Neuronal stem cell (in vitro differentiated cells): ENCODE measurements around the gene WWOX.
A peak's percentile ranks its signal among the peaks of the same experiment; 100 is the strongest.

Experiments
- DNase-seq: peaks from one replicate; pipeline ENCODE4 v3.0.0-alpha.2; 2013; ENCODE audit warnings: low spot score
- H2AFZ ChIP-seq: one replicate; pipeline ENCODE4 v1.6.1; 2013; ENCODE audit warnings: mild to moderate bottlenecking, low read length, inconsistent platforms
- H2AK5ac ChIP-seq: 2 replicates; pipeline ENCODE4 v1.6.1; 2013; ENCODE audit warnings: low read depth, mild to moderate bottlenecking, inconsistent platforms, low read length, moderate library complexity, mixed read lengths
- H2BK120ac ChIP-seq: 2 replicates; pipeline ENCODE4 v1.6.1; 2013; ENCODE audit warnings: low read depth, mild to moderate bottlenecking, inconsistent platforms, low read length, moderate library complexity, mixed read lengths
- H2BK12ac ChIP-seq: one replicate; pipeline ENCODE4 v1.6.1; 2013; ENCODE audit warnings: low read length, inconsistent platforms
- H2BK15ac ChIP-seq: 2 replicates; pipeline ENCODE4 v1.6.1; 2013; ENCODE audit warnings: mild to moderate bottlenecking, low read length, inconsistent platforms, mixed read lengths
- H2BK5ac ChIP-seq: one replicate; pipeline ENCODE4 v1.6.1; 2013; ENCODE audit warnings: inconsistent platforms, mild to moderate bottlenecking, low read length, moderate library complexity
- H3K14ac ChIP-seq: one replicate; pipeline ENCODE4 v1.6.1; 2013; ENCODE audit warnings: low read length, inconsistent platforms
- H3K18ac ChIP-seq: 2 replicates; pipeline ENCODE4 v1.6.1; 2013; ENCODE audit warnings: low read length, inconsistent platforms
- H3K23ac ChIP-seq: 2 replicates; pipeline ENCODE4 v1.6.1; 2013; ENCODE audit warnings: low read depth, mild to moderate bottlenecking, mixed read lengths, low read length, inconsistent platforms; ENCODE audit not compliant: poor library complexity
- H3K27ac ChIP-seq: replicated peaks from 3 replicates; pipeline ENCODE4 v1.5.1; 2013; ENCODE audit warnings: low read length, inconsistent platforms
- H3K27me3 ChIP-seq, 3 experiments: 2 replicates each; pipeline ENCODE4 v1.6.1; 2013; ENCODE audit warnings: low read length in 3 of 3, mild to moderate bottlenecking in 2 of 3, inconsistent platforms in 1 of 3, low read depth in 1 of 3, mixed read lengths in 1 of 3, moderate library complexity in 1 of 3; ENCODE audit not compliant: control insufficient read depth in 3 of 3, insufficient read depth in 3 of 3
- H3K36me3 ChIP-seq, 2 donors: replicated peaks in 1 of 2; 2 replicates each; pipeline ENCODE4 v1.6.1; 2013; ENCODE audit warnings: low read length in 2 of 2; ENCODE audit not compliant: control insufficient read depth in 2 of 2, insufficient read depth in 2 of 2
- H3K4ac ChIP-seq: 2 replicates; pipeline ENCODE4 v1.6.1; 2013; ENCODE audit warnings: inconsistent platforms, mild to moderate bottlenecking, low read length, moderate library complexity
- H3K4me1 ChIP-seq, 2 donors: 1 replicate in 1 of 2; 2 replicates in 1 of 2; pipeline ENCODE4 v1.6.1; 2013; ENCODE audit warnings: low read length in 2 of 2, low read depth in 1 of 2; ENCODE audit not compliant: control insufficient read depth in 2 of 2, insufficient read depth in 1 of 2
- H3K4me2 ChIP-seq: one replicate; pipeline ENCODE4 v1.6.1; 2013; ENCODE audit warnings: mild to moderate bottlenecking, low read length, inconsistent platforms; ENCODE audit not compliant: insufficient read depth, poor library complexity, severe bottlenecking
- H3K4me3 ChIP-seq, 2 donors: 2 replicates each; pipeline ENCODE4 v1.5.1; 2013; ENCODE audit warnings: low read length in 2 of 2, mild to moderate bottlenecking in 2 of 2, inconsistent platforms in 1 of 2, moderate library complexity in 1 of 2
- H3K79me1 ChIP-seq: one replicate; pipeline ENCODE4 v1.6.1; 2013; ENCODE audit warnings: low read depth, mild to moderate bottlenecking, inconsistent platforms, low read length, moderate library complexity
- H3K9ac ChIP-seq: one replicate; pipeline ENCODE4 v1.6.1; 2013; ENCODE audit warnings: mild to moderate bottlenecking, low read depth, low read length, inconsistent platforms; ENCODE audit not compliant: poor library complexity
- H3K9me3 ChIP-seq, 2 donors: replicated peaks in 1 of 2; 2 replicates each; pipeline versions ENCODE3 to v1.6.1; 2013; ENCODE audit warnings: low read length in 2 of 2, mild to moderate bottlenecking in 2 of 2, inconsistent platforms in 1 of 2, low read depth in 1 of 2, mixed read lengths in 1 of 2, moderate library complexity in 1 of 2; ENCODE audit not compliant: control insufficient read depth in 2 of 2, insufficient read depth in 1 of 2
- H4K8ac ChIP-seq: one replicate; pipeline ENCODE4 v1.6.1; 2013; ENCODE audit warnings: low read depth, mild to moderate bottlenecking, inconsistent platforms, low read length, moderate library complexity
- H4K91ac ChIP-seq: one replicate; pipeline ENCODE4 v1.6.1; 2013; ENCODE audit warnings: low read length, low read depth, mild to moderate bottlenecking, inconsistent platforms; ENCODE audit not compliant: poor library complexity
- WGBS, 2 donors: extraction: QIAGEN DNeasy Blood & Tissue Kit; methylation state at CpG; one replicate each; pipeline ENCODE4 v1.1.7; 2013; ENCODE audit warnings: missing lambda C conversion rate in 2 of 2, mixed read lengths in 1 of 2; ENCODE audit not compliant: insufficient read length in 2 of 2, insufficient replicate concordance in 1 of 2; ENCODE audit errors: extremely low coverage in 2 of 2; 5-methylcytosine and 5-hydroxymethylcytosine counted together

The WWOX gene

DNA sequence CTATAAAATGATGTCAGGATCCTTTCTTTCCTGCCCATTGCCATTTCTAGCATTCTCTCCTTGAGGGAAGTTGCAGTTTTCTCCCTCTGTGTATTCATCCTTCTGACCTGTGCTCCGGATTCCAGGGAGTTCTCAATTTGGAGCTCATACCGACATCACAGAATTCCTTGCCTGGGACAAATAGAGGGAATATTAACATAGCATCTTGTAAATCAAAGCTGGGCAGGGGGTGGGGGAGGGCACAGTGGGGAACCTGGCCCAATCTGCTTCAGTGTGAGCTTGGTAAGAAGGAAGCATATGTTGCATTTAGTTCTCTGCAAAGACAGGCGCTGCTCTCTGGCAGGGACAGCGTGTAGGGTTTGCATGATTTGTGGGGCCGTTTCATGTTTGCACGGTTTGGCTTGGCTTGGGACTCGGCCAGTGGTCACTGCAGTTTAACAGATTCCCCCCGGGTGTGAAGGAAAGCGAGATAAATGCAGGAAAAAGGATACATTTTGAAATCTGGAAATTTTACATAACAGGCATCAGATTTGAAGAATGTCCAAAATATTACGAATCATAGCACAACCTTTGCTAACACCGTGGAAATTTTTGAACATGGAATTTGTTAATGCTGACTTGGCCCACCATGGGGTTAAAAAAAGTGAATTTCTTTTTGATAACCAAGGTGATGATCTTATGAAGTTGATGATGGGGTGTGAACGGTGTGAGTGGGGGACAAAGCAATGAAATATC, 178.0 kb downstream of the WWOX start:
- WGBS, 2 donors = no CpG with 5 or more reads among the region's 12 CpGs
- H2AK5ac ChIP-seq = no peak overlapping the region
- H2BK15ac ChIP-seq = no peak overlapping the region
- peak overlapping the region; percentile 22 for H3K18ac ChIP-seq
- peak overlapping the region; percentile 39 for H3K9ac ChIP-seq
- H3K4me3 ChIP-seq = no peak overlapping the region
- no peaks in the 10 kb centered on the region for H3K9me3 ChIP-seq
- H4K91ac ChIP-seq = no peak overlapping the region
- H2BK12ac ChIP-seq = no peak overlapping the region
- H2BK5ac ChIP-seq = no peak overlapping the region
- DNase-seq = no peak
- no peaks in the 10 kb centered on the region for H3K79me1 ChIP-seq
- no peak overlapping the region for H3K4me2 ChIP-seq
- H3K27me3 ChIP-seq = no peaks in the 10 kb centered on the region
- no peak overlapping the region for H2BK120ac ChIP-seq
- no peak overlapping the region for H3K23ac ChIP-seq
- H4K8ac ChIP-seq = no peak overlapping the region
- H2AFZ ChIP-seq = peak overlapping the region; percentile 60
- H3K36me3 ChIP-seq = no peaks in the 10 kb centered on the region
- no peak overlapping the region for H3K4ac ChIP-seq
- H3K14ac ChIP-seq = no peak overlapping the region
- peaks cover 18 to 23% of the 10 kb centered on the region in 2 donors for H3K4me1 ChIP-seq
- no peak overlapping the region for H3K27ac ChIP-seq

DNA sequence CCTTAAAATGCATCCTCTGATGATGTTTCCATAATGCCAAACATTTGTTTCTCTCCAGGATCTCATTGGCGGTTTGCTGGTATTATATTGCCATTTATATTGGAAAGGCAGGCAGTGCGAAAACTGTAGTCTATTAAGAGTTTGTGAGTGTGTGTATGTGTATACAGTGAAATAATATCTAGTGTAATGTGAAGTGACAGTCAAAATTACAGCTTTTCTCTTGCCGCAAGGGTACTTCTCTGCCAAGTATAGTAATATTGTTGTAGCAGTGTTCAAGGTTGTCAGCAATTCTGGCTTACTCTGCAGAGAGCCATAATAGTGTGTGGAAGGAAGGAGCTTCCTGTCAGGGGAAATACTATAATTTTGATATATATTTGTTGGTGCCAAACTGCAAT, 178.6 kb downstream of the WWOX start:
- no peak overlapping the region for H4K8ac ChIP-seq
- no CpG with 5 or more reads among the region's 3 CpGs for WGBS, 2 donors
- no peak overlapping the region for H3K9ac ChIP-seq
- H3K9me3 ChIP-seq = no peaks in the 10 kb centered on the region
- DNase-seq = no peak
- no peak overlapping the region for H2BK120ac ChIP-seq
- no peak overlapping the region for H2BK15ac ChIP-seq
- no peak overlapping the region for H2BK5ac ChIP-seq
- no peak overlapping the region for H3K4ac ChIP-seq
- H4K91ac ChIP-seq = no peak overlapping the region
- no peak overlapping the region for H3K4me2 ChIP-seq
- H3K23ac ChIP-seq = no peak overlapping the region
- peaks cover 18 to 23% of the 10 kb centered on the region in 2 donors for H3K4me1 ChIP-seq
- H2BK12ac ChIP-seq = no peak overlapping the region
- H2AK5ac ChIP-seq = no peak overlapping the region
- H3K4me3 ChIP-seq = no peak overlapping the region
- no peaks in the 10 kb centered on the region for H3K36me3 ChIP-seq
- H3K14ac ChIP-seq = no peak overlapping the region
- no peaks in the 10 kb centered on the region for H3K27me3 ChIP-seq
- no peaks in the 10 kb centered on the region for H3K79me1 ChIP-seq
- no peak overlapping the region for H3K27ac ChIP-seq
- H2AFZ ChIP-seq = no peak overlapping the region
- no peak overlapping the region for H3K18ac ChIP-seq

DNA sequence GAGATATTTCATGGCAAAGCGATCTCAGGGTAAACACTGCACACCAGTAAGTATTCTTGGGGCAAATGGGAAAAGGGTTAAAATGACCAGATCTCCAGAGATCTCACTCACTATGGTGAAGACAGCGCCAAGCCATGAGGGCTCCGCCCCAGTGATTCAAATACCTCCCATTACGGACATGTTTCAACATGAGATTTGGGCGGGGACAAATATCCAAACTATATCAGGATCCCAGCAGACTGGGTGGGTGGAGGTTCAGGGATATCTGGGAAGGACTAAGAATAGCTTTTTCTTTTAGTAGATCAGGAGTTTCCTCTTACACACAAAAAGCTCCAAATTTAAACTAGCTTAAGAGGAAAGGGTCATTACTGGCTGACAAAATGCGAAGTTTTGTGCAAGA, 181.7 kb downstream of the WWOX start:
- no peak overlapping the region for H3K4ac ChIP-seq
- H2AFZ ChIP-seq = no peak overlapping the region
- no peak overlapping the region for H2BK12ac ChIP-seq
- H3K27me3 ChIP-seq = no peaks in the 10 kb centered on the region
- no peaks in the 10 kb centered on the region for H3K36me3 ChIP-seq
- no peak overlapping the region for H2BK15ac ChIP-seq
- H3K18ac ChIP-seq = no peak overlapping the region
- H2BK120ac ChIP-seq = no peak overlapping the region
- peaks cover 9 to 23% of the 10 kb centered on the region in 2 donors for H3K4me1 ChIP-seq
- no peak overlapping the region for H4K8ac ChIP-seq
- no peaks in the 10 kb centered on the region for H3K9me3 ChIP-seq
- H2BK5ac ChIP-seq = no peak overlapping the region
- no peak overlapping the region for H3K14ac ChIP-seq
- no peaks in the 10 kb centered on the region for H3K79me1 ChIP-seq
- no peak overlapping the region for H2AK5ac ChIP-seq
- no peak overlapping the region for H4K91ac ChIP-seq
- H3K23ac ChIP-seq = no peak overlapping the region
- H3K4me2 ChIP-seq = no peak overlapping the region
- H3K4me3 ChIP-seq = no peak overlapping the region
- H3K9ac ChIP-seq = no peak overlapping the region
- no CpG with 5 or more reads among the region's 6 CpGs for WGBS, 2 donors
- DNase-seq = no peak
- no peak overlapping the region for H3K27ac ChIP-seq

DNA sequence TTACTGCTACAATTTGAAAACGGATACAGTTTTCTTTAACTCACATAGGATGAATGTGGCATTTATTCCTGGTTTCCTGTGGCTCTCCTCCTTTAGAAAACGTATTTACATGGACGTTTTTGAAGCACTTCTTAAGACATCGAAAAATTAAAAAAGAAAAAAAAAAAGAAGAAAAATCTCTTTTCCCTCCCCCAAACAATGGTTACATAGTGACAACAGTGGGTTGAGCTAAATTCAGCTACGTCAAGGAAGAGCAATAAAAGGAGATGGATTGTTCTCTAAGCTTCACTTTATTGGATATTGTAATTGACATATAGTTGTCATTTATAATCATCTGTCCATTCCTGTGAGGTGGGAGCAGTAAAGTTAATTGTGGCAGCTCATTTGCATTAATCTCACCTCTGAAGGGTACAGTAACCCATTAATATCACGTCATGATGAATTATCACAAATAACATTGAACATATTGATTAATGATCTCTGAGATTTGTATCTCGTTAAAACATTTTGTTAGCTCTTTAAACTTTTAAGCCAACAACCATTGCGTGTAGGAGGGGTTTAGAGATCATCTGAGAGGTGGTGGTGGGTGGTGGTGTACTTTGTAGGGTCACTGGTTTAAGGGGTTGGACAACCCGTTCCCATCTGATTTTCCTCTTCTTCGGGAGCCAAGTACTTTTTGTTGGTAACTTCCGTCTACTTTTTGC, 184.2 kb downstream of the WWOX start:
- Histone ChIP-seq H3K23ac (no peak overlapping the region), H2BK12ac (no peak overlapping the region), H3K9ac (no peak overlapping the region), H2AK5ac (no peak overlapping the region), H3K14ac (no peak overlapping the region), H2AFZ (no peak overlapping the region), H4K8ac (no peak overlapping the region), H3K4me2 (no peak overlapping the region), H3K27me3 (no peaks in the 10 kb centered on the region), H3K36me3 (no peaks in the 10 kb centered on the region), H2BK5ac (no peak overlapping the region), H3K79me1 (no peaks in the 10 kb centered on the region), H3K18ac (no peak overlapping the region), H3K4ac (no peak overlapping the region), H2BK15ac (no peak overlapping the region), H4K91ac (no peak overlapping the region), H3K4me1 (peaks cover under 1 to 10% of the 10 kb centered on the region in 2 donors), H3K4me3 (no peak overlapping the region), H2BK120ac (no peak overlapping the region), H3K9me3 (no peaks in the 10 kb centered on the region), H3K27ac (no peak overlapping the region)
- DNase-seq = no peak
- no CpG with 5 or more reads among the region's 11 CpGs for WGBS, 2 donors
